ENCODE data around the gene CAMTA1. TPM values are rescaled to one million over a fixed set of nuclear protein-coding genes. Genes with fewer than 3 reads are reported as not detected.

The CAMTA1 gene
- total RNA-seq, 4 donors from 2014 or later = 57.4 to 88.3 (median 62.1) TPM

- no peak overlapping the region for H3K4me3 ChIP-seq
- no peak for DNase-seq
- H3K27me3 ChIP-seq = no peaks in the 10 kb centered on the region
- H3K27ac ChIP-seq = no peak overlapping the region
- H3K4me1 ChIP-seq = no peaks in the 10 kb centered on the region
- no peak for TF ChIP-seq CTCF (IDR thresholded peaks at IDR 0.05)
- no peak for TF ChIP-seq POLR2A (IDR thresholded peaks at IDR 0.05)
- no peaks in the 10 kb centered on the region for H3K36me3 ChIP-seq
- H3K9me3 ChIP-seq = no peaks in the 10 kb centered on the region
These were observed 101.3 kb downstream of the CAMTA1 start for GRCh38 chr1:6886523-6886922.

GRCh38 chr1:6888268-6888667 is 103.0 kb downstream of the CAMTA1 start:
- Histone ChIP-seq H3K9me3 (no peaks in the 10 kb centered on the region), H3K36me3 (no peaks in the 10 kb centered on the region), H3K4me3 (no peak overlapping the region), H3K4me1 (no peaks in the 10 kb centered on the region), H3K27ac (no peak overlapping the region), H3K27me3 (no peaks in the 10 kb centered on the region)
- DNase-seq = no peak
- no peak for TF ChIP-seq CTCF (IDR thresholded peaks at IDR 0.05)
- no peak for TF ChIP-seq POLR2A (IDR thresholded peaks at IDR 0.05)

GRCh38 chr1:6888870-6889269 is 103.6 kb downstream of the CAMTA1 start:
- H3K36me3 ChIP-seq = no peaks in the 10 kb centered on the region
- no peaks in the 10 kb centered on the region for H3K27me3 ChIP-seq
- no peaks in the 10 kb centered on the region for H3K9me3 ChIP-seq
- DNase-seq = no peak
- H3K27ac ChIP-seq = no peak overlapping the region
- no peak for TF ChIP-seq CTCF (IDR thresholded peaks at IDR 0.05)
- no peak overlapping the region for H3K4me3 ChIP-seq
- no peaks in the 10 kb centered on the region for H3K4me1 ChIP-seq

GRCh38 chr1:6889875-6890480 is 104.7 kb downstream of the CAMTA1 start:
- TF ChIP-seq POLR2A (IDR thresholded peaks at IDR 0.05) = no peak
- peak; percentile 25 to 87 (median 76) for TF ChIP-seq CTCF (IDR thresholded peaks at IDR 0.05)
- no peak overlapping the region for H3K27ac ChIP-seq
- no peaks in the 10 kb centered on the region for H3K4me1 ChIP-seq
- H3K27me3 ChIP-seq = no peaks in the 10 kb centered on the region
- H3K36me3 ChIP-seq = no peaks in the 10 kb centered on the region
- peak in 2 of 3 donors; percentile 24 to 89 for DNase-seq
- H3K9me3 ChIP-seq = no peaks in the 10 kb centered on the region
- no peak overlapping the region for H3K4me3 ChIP-seq

GRCh38 chr1:6890686-6891085 is 105.4 kb downstream of the CAMTA1 start:
- H3K27ac ChIP-seq = no peak overlapping the region
- no peaks in the 10 kb centered on the region for H3K4me1 ChIP-seq
- no peak for DNase-seq
- no peak for TF ChIP-seq POLR2A (IDR thresholded peaks at IDR 0.05)
- TF ChIP-seq CTCF (IDR thresholded peaks at IDR 0.05) = no peak
- no peaks in the 10 kb centered on the region for H3K9me3 ChIP-seq
- H3K27me3 ChIP-seq = no peaks in the 10 kb centered on the region
- H3K36me3 ChIP-seq = no peaks in the 10 kb centered on the region
- H3K4me3 ChIP-seq = no peak overlapping the region
